MV-4-11 (cell line): Measurements from ENCODE around the gene NME7.

Experiments
- DNase-seq: peaks from one replicate; lab custom pipeline; 2025; lab: John Stamatoyannopoulos, UW

Gene NME7

DNA sequence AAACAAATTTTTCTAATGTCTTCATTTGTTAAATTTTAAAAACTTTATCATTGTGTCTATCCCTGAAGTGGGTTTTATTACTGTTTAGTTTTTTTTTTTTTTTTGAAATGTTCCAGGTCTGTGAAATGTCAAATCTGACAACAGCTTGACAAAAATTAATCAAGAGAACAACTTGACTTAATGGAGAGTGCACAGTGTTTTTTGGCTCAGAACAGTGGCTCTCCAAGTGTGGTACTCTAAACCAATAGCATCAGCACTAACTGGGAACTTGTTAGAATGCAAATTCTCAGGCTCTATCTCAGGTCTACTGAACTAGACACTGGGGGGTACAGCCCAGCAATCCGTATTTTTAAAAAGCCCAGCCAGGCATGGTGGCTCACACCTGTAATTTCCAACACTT lies 211.9 kb downstream of the NME7 start:
- DNase-seq: no peak

DNA sequence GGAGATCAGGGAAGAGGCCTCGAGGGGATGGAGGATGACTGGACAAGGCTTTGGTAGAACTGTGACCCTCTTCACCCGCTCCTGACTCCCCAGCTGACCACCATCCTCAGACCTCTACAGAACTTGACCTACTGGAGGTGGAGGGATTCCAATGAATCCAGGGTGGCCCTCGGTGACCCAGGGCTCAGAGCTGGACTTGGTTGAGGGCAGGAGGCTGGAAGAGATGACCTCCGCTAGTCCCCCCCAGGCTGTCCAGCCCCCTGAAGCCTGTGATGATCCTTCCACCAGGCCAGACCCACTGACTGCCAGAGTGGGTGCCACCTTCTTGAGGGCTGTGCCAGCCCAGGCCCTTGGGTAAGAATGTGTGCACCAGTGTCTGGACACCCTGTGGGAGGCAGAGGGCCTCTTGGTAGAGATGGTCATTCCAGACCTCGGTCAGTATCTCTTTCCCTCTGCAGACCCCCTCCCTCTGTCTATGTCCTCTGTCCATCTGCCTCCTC lies 216.2 kb downstream of the NME7 start:
- no peak for DNase-seq

DNA sequence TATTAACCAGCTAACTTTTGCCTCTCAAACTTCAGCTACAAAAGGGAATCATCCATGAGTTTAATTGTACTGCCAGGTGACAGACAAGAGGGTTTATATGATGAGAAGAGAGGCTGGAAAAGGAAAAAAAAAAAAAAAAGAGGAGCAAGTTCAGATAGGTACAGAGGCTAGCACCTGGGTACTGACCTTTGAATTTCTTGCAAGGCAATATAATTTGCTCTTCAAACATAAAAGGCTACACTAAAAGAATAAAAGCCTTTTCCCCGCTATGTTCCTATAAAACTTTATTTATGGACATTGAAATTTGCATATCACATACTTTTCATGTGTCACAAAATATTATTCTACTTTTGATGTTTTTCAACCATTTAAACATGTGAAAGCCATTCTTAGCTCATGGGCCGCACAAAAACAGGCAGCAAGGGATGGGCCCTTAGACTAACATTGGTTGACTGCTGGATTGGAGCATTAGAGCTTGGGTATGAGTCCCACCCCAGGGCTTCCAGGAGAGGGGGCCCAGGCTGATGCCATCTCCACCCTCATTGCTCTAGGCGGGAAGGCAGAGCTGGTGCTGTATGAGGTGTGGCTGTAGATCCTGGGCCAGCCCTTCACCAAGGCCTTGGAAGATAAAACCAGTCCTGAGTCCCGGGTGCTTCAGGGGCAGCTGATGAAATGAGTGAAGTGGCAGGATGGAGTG lies 216.8 kb downstream of the NME7 start:
- DNase-seq: no peak

DNA sequence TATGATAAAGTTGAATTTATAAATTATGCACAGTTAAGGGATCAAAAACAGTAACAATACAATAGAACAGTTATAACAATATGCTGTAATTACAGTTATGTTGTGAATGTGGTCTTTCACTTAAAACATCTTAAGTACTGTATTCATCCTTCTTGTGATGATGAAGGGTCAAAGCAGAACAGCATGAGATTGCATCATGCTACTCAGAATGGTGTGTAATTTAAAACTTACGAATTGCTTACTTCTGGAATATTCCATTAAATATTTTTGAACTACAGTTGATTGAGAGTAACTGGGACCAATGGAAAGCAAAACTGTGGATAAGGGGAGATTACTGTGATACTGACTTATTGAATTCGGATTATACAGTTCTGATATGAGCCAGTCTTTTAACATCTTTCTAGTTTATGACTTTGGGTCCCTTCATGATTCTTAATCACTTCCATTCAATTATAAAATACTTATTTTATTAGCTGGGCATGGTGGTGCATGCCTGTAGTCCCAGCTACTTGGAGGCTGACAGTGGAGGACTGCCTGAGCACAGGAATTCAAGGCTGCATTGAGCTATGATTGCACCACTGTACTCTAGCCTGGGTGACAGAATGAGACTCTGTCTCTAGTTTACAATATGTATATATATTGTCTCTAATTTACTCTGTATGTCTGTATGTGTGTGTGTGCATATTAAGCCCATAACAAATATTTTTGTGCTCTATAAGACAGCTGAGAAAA lies 217.9 kb downstream of the NME7 start:
- no peak for DNase-seq

DNA sequence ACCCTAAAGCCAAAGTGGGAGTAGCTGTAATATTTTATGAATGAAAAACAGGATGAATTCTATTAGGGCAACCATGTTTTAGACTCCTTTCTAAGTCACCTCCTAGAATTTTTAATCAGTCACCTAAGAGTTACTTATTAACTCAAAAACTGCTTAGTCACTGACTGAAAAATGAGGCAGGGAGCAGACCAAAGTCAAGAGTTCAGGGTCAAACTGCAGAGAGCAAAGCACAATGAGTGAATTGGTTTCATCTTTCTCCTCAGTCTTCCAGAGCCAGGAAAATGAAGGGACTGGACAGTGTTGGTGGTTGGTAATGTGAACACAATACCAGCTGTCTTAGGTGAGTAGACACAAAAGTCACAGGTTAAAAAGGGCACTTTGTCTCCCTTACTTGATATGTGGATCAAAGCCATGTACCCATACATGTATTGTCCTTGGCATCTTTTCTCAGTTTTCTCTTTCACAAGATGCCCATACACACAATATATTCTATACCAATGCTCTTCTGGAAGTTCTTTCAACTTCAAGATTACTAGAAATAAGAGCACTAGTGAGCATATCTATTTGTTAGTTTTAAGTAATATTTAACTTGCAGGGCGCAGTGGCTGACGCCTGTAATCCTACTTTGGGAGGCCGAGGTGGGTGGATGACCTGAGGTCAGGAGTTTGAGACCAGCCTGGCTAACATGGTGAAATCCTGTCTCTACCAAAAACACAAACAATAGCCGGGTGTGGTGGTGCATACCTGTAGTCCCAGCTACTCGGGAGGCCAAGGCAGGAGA lies 218.9 kb downstream of the NME7 start:
- DNase-seq: no peak

DNA sequence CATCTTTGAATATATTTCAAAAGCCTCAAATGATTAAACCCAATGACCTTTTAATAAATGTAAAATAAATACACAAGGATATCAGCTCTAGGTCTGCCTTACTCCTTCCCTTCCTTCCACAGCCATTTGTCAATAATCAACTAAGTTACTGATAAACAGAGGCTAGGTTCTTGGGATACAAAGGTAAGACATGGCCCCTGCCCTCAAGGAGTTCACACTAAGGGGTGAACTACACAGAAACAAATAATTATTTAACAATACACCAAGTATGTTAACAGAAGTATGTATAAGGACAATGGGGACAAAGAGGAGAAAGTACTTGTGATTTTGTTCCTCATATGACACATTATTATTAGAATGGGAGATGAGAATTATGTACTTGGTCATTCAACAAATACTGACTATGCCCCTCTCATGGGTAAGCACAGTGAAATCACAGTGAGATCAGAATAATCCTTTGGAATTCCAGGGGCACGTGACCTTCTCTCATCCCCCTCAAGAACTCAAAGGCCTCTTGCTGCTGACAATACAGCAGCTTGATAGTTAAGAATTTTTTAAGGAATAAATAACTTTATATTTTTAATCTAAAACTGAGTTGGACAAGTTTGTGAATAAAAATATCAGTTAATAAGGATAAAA lies 220.9 kb downstream of the NME7 start:
- no peak for DNase-seq

DNA sequence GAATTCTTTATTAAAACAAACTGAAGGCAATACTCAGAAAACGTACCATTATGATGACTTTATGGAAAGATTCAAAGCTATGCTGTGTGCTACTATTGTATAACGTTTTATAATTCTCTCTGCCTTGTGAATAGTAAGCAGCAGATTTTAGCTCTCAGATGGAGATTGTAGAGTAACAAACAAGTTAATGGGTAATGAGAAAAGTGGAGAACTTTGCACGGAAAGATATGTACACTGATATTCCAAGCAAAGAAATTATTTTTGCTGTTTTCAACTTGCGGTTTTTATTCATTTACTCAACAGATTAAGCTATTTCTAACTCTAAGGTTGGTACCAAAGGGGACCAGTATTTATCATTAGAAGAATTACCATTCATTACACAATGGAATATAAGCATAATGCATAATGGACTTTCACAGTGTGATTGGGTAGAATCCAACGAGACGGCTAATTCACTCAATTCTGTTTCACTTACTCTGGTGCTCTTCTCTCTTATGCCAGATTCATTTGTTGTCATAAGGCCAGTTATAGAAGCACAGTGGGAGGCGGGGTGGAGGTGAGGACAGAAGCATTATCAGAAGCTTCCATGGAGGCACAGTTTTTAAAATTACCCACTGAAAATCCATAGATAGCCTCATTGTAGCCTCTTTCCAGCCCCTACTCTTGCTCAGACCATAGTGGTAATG lies 222.5 kb downstream of the NME7 start:
- DNase-seq: no peak

DNA sequence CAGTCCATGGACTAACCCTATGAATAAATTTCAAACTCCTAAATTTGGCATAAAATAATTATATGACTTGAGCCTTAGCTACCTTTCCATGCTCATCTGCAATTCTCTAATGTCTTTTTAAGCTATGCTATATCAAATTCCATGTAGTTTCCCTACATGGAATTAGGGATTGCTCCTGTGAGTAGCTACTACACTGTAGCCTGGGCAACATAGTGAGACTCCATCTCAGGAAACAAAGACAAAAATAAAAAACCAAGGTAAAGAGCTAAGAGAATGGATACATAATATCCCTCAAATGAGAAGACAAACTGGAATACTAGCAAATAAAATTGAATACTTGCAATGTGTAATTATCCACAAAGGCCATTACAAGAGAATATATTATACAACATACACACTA lies 223.6 kb downstream of the NME7 start:
- no peak for DNase-seq

DNA sequence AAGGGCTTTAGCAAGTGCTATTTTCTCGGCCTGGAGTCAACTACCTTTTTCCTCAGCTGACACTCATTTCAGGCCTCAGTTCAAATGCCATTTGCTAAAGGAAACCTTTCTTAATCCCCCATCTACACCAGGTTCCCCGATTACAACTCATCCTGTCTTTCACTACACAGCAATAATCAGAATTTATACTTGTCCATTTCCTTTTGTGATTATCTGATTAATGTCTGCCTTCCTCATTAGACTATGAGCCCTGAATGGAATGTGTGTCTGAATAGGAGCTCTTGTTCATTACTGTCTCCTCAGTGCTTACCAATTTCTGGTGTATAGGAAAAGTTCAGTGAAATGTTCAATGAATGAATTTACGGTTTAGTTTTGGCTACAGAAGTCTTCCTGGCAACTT lies 224.3 kb downstream of the NME7 start:
- no peak for DNase-seq

DNA sequence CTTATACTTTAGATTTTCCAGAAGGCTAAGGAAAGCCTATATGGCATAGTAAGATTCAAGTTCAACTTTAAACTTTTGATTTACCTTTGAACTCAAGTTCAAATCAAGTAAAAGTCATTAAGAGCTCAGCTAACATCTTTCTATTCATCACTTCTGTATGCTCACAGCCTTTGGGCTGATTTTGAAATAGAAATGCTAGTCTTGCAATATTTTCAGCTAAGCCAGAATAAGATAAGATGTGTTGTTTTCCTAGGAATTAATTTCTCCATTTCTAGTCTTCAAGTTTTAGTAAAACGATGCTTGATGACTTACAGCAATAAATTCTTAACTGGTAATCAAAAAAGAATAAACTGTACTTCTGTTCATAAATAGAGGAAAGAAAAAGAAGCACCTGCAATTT lies 225.5 kb downstream of the NME7 start:
- DNase-seq: no peak

DNA sequence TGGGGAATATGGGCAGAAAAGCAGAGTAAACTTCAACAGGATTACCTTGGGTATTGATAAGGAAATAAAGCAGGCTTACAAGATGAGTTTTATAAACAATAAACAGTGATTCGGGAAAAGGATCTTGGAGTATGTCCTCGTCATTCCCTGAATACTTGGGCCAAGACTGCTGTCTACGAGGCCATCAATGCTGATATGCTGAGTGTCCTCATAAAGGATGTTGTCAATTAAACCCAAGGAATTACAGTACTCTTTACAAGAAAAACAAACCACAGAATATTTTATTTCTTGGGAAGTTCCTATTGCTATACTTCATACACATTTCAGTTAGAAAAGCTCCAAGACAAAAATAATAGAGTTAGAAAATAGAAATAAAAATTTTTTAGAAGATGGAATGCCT lies 226.2 kb downstream of the NME7 start:
- DNase-seq: no peak

DNA sequence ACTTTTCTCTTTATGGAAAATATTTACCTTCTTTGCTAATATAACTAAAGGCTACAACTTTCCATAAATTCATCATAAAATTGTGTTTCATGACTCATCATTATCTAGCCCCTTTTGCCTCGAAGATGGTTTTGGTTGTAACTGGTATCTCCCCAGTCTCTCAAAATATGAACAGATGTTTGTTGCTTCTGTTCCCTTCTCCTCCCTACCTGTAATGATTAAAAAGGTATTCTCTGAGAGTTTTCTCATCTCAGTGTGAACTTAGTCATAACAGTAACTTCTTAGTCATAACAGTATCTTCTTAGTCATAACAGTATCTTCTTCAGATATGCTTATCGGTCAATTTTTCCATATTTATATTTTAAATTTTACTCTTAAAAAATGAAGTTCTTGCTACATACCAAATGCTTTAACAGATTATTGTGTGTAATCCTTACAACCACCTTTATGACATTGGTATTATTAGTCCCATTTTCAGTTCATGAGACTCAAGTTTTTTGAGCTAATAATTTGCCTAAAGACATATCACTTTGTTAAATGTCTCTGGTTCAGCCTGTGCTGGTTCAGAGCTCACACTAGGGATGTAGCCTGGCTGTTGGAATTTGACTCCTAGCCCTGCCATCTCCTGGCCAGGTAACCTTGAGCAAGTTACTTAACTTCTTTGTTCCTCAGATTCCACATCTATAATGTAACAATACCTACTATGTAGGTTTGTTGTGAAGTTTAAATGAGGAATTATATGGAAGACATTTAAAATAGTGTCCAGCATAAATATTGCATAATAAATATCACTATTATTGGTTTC lies 228.5 kb downstream of the NME7 start:
- DNase-seq: no peak

DNA sequence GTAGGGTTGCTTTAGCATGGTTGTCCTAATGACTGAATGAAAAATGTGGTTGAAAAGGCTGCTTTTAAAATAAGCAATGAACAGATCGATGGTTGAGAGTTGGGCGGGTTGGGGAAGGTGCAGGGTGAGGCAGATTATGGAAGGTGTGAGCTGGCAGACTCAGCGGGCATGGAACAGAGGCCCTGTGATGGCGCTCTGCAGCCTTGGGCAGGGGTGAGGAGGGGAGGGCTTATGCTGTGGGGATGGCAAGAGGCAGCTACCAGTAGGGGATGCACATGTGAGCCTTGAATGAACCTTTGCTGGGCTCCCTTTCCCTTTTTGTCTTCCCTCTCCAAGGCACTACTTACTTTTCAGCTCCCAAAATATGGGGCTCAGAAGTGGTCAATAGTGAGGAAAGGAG lies 230.2 kb downstream of the NME7 start:
- no peak for DNase-seq

DNA sequence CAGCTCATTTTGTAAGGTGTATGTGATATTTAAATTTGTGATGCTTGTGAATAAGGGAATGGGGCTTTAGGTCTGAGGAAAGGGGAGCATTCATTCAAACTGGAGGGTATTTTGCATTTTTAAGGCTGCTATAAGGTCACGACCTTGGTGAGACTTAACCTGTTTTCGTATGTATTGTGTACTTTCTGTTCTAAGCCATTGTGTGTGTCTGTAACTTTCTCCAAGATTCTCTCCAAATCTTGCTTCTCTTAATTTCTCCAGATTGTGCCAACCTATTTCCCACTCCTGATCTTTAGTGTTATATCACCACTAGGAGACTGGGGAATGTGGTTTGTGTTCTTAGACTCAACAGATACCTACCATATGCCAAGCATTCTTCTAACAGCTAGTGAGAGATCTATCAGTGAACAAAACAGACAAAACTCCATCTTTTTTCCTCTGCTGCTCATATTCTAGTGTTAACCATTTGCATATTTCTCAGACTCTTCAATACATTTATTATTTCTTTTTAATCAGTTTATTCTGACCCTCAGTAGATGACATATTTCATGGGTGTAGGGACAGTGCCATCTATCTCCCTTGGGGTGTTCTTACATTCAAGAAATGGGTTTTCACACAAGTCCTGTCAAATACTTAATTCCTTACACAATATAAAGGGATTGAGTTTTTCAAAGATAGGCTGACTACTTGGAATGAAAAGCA lies 233.6 kb downstream of the NME7 start:
- DNase-seq: no peak

DNA sequence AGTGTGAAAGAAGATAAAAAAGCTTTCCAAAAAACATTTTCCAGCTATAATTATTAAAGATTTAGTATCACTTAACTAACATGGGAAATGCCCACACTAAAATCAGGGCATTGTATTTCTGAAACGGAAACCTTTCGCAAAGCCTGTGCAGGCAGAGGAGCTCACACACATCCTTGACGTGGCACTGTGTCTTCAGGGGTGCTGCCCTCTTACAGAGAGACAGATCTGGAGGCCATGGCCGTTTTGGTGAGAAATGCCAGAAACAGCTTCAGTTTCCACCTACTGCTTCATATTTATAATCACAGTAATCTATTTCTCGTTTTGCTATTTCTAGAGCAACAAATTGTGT lies 234.4 kb downstream of the NME7 start:
- no peak for DNase-seq

DNA sequence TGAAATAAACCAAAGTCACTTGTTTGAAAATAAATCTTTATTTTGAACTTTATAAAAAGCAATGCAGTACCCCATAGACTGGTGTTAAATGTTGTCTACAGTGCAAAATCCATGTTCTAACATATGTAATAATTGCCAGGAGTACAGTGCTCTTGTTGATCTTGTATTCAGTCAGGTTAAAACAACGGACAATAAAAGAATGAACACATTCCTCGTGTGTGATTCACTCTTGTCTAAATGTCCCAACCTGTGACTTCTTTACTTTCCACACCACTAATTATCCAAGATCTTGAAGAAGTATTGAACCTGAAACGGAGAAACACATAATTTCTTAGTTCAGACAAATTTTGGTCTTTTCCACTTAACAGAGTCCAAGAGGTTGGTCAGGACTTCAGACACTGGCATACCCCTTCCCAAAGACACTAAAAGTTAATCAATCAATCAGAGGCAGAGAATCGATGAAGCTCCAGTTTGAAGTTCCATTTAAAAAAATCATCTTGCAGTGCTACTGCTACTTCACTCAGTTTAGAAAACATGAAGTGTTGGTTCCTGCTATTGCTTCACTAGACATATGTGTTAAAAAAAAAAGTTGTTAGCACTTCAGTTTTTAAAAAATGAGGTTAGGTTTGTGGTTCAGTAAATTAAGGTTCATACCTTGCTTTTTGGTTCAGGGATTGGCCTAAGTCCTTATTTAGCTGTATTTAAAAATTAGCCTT lies 234.9 kb downstream of the NME7 start:
- DNase-seq: no peak

DNA sequence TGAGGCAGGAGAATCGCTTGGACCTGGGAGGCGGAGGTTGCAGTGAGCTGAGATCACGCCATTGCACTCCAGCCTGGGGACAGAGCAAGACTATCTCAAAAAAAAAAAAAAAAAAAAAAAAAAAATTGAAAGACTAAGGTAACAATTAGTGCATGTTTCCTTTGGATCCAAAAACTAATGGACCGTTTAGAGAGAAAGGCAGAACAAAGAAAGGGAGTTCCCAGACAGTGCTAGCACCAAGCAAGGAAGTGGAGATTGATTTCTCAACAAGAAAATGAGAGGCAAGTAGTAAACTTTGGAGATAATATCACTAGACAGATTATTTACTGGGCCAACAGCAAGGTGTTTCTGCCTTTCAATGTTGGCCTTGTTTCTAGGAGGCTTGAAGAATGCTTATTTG lies 236.9 kb downstream of the NME7 start:
- no peak for DNase-seq

DNA sequence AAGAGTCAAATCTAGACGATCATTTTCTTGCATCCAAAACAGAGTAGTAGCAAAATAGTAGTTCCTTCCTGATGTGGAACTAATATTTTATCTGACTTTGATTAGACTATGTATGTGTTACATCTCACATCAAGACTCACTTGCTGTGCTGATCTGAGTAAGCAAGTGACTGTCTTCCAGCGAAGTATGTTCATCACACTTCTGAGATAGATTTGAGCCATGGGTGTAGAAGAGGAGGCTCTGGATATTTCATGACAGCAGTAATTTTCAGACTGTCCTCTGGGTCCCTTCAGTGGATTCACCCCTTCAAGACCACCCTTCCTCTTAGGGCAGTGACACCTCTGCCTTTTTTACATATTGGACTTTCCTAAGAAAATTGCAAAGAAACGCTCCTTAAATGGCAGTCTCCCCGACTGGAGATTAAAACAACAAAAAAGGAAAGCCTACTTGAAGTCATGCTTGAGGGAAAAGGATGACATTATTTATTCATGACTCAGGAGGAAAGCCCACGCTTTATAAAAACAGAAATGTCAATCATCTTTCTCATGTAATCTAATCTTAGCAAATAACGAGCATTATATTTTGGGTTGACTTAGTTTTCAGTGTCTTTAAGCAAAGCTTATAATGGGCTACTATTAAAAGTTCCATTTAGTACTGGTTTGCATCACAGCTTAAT lies 238.3 kb downstream of the NME7 start:
- DNase-seq: no peak

DNA sequence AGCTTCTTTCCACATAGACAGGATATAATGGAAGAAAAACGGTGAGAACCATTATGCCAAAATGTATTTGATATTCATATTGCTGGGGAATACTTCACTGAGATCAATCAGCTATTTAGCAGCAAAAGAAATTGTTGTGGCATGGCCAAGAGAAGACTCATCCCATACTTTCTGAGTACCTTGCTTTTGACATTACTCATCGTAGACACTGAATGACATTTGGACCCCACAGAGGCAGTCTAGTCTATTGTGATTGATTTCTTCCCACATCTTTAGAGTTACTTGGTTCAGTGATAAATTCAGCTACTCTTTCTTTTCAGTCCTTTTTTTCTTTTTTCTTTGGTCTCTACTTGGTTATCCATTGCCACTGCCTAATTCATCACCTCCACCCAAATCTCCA lies 239.0 kb downstream of the NME7 start:
- no peak for DNase-seq
